Posterior cingulate gyrus (tissue), 11 donors: ENCODE results near the gene FATE1.

Experiments used
- DNase-seq, 10 donors: peaks; one replicate each; pipeline versions ENCODE4 v3.0.0 to v3.0.0-alpha.2; 2020 to 2021; ENCODE audit warnings: mixed read lengths in 3 of 10
- intact Hi-C: fragments of 100-400 bp; cut with DNase I; formaldehyde crosslinking; loops from one replicate; pipeline ENCODE4 v1.15.1; 2023

FATE1 gene

GRCh38 chrX:151738751-151739150, 22.9 kb downstream of the FATE1 start:
- intact Hi-C loops: no loop called here
- DNase-seq: no peak

- intact Hi-C loops: no loop called here
- DNase-seq: no peak
Observed at GRCh38 chrX:151741606-151742005, 25.8 kb downstream of the FATE1 start.

GRCh38 chrX:151742311-151742710, 26.5 kb downstream of the FATE1 start:
- intact Hi-C loops: no loop called here
- no peak for DNase-seq

- DNase-seq: no peak
- intact Hi-C loops: no loop called here
Observed at GRCh38 chrX:151743651-151744470, 28.0 kb downstream of the FATE1 start.

GRCh38 chrX:151745651-151746050, 29.8 kb downstream of the FATE1 start:
- intact Hi-C loops: no loop called here
- no peak for DNase-seq

- no peak for DNase-seq
- intact Hi-C loops: no loop called here
Observed at GRCh38 chrX:151746502-151746901, 30.7 kb downstream of the FATE1 start.

- intact Hi-C loops: no loop called here
- no peak for DNase-seq
Observed at GRCh38 chrX:151750511-151750910, 34.7 kb downstream of the FATE1 start.

GRCh38 chrX:151752847-151753246, 37.0 kb downstream of the FATE1 start:
- intact Hi-C loops: loop anchor here (2.0 kb wide), 1 partner anchor 880 kb away; no protein-coding TSS in a partner anchor
- DNase-seq: no peak

GRCh38 chrX:151753313-151754046, 37.6 kb downstream of the FATE1 start:
- DNase-seq: peak; percentile 27 to 92 (median 56)
- intact Hi-C loops: loop anchor here (2.0 kb wide), 1 partner anchor 879 kb away; no protein-coding TSS in a partner anchor

- intact Hi-C loops: no loop called here
- no peak for DNase-seq
Observed at GRCh38 chrX:151754047-151754429, 38.2 kb downstream of the FATE1 start.

- no peak for DNase-seq
- intact Hi-C loops: no loop called here
Observed at GRCh38 chrX:151754641-151755215, 38.9 kb downstream of the FATE1 start.

GRCh38 chrX:151759041-151759708, 43.3 kb downstream of the FATE1 start:
- DNase-seq: no peak
- intact Hi-C loops: no loop called here

GRCh38 chrX:151762802-151763201, 47.0 kb downstream of the FATE1 start:
- no peak for DNase-seq
- intact Hi-C loops: no loop called here

- intact Hi-C loops: no loop called here
- no peak for DNase-seq
Observed at GRCh38 chrX:151763711-151764110, 47.9 kb downstream of the FATE1 start.

GRCh38 chrX:151765026-151765425, 49.2 kb downstream of the FATE1 start:
- intact Hi-C loops: no loop called here
- no peak for DNase-seq

- DNase-seq: no peak
- intact Hi-C loops: no loop called here
Observed at GRCh38 chrX:151771726-151772125, 55.9 kb downstream of the FATE1 start.
